CD8-positive, alpha-beta memory T cell (primary cell): ENCODE measurements around the gene DVL1. TPM values are rescaled to one million over a fixed set of nuclear protein-coding genes. Genes with fewer than 3 reads are reported as not detected.

Experiments used
- CTCF ChIA-PET: fragments of 350-600 bp; sonication (Branson Sonifier 250); formaldehyde crosslinking; loops from one replicate; lab custom pipeline; 2021; ENCODE audit warnings: antibody characterized with exemption; lab: Charles Lee
- POLR2A ChIA-PET: fragments of 350-600 bp; sonication (Branson Sonifier 250); formaldehyde crosslinking; loops from one replicate; lab custom pipeline; 2021; ENCODE audit warnings: antibody characterized with exemption; lab: Charles Lee
- DNase-seq, 5 donors: peaks; one replicate each; pipeline versions ENCODE4 v3.0.0 to v3.0.0-alpha.2; 2020 to 2022; ENCODE audit warnings: mixed read lengths in 1 of 5
- H3K27ac ChIP-seq: one replicate; pipeline ENCODE4 v1.7.0; 2013; ENCODE audit warnings: low read depth, mild to moderate bottlenecking, low read length, moderate library complexity
- H3K27me3 ChIP-seq: 2 replicates; pipeline ENCODE4 v1.7.0; 2013; ENCODE audit warnings: low read length, mild to moderate bottlenecking; ENCODE audit not compliant: insufficient read depth, poor library complexity, severe bottlenecking
- H3K36me3 ChIP-seq: 2 replicates; pipeline ENCODE4 v1.7.0; 2013; ENCODE audit warnings: mild to moderate bottlenecking, low read length, moderate library complexity; ENCODE audit not compliant: insufficient read depth
- H3K4me1 ChIP-seq: 2 replicates; pipeline ENCODE4 v1.7.0; 2013; ENCODE audit warnings: mild to moderate bottlenecking, low read length, moderate library complexity; ENCODE audit not compliant: insufficient read depth
- H3K4me3 ChIP-seq: 2 replicates; pipeline ENCODE4 v1.7.0; 2013; ENCODE audit warnings: mild to moderate bottlenecking, low read length
- H3K9me3 ChIP-seq: 2 replicates; pipeline ENCODE4 v1.7.0; 2013; ENCODE audit warnings: mild to moderate bottlenecking, low read length
- H3K27ac Mint-ChIP-seq, 8 donors: one replicate each; pipeline ENCODE4 v1.8.0; 2020 to 2021; ENCODE audit warnings: mixed read lengths in 8 of 8, mild to moderate bottlenecking in 6 of 8, inconsistent platforms in 3 of 8, moderate library complexity in 3 of 8
- H3K27me3 Mint-ChIP-seq, 2 donors: one replicate each; pipeline ENCODE4 v1.8.0; 2020 to 2021; ENCODE audit warnings: mixed read lengths in 2 of 2, mild to moderate bottlenecking in 1 of 2, moderate library complexity in 1 of 2
- H3K36me3 Mint-ChIP-seq, 3 donors: one replicate each; pipeline ENCODE4 v1.8.0; 2020 to 2021; ENCODE audit warnings: mixed read lengths in 3 of 3, inconsistent platforms in 1 of 3, mild to moderate bottlenecking in 1 of 3
- H3K4me1 Mint-ChIP-seq, 3 donors: one replicate each; pipeline ENCODE4 v1.8.0; 2020 to 2021; ENCODE audit warnings: mixed read lengths in 3 of 3, inconsistent platforms in 1 of 3, mild to moderate bottlenecking in 1 of 3
- H3K4me3 Mint-ChIP-seq, 7 donors: one replicate each; pipeline ENCODE4 v1.8.0; 2020 to 2021; ENCODE audit warnings: mixed read lengths in 7 of 7, mild to moderate bottlenecking in 6 of 7, moderate library complexity in 4 of 7, inconsistent platforms in 2 of 7
- H3K9me3 Mint-ChIP-seq, 5 donors: one replicate each; pipeline ENCODE4 v1.8.0; 2020 to 2022; ENCODE audit warnings: mixed read lengths in 5 of 5, mild to moderate bottlenecking in 3 of 5, moderate library complexity in 2 of 5, inconsistent platforms in 1 of 5
- polyA plus RNA-seq: library from polyadenylated mRNA; unstranded; fragments of 300-500 nt; fragmentation: Illumina TruSeq; gene quantifications from one replicate; pipeline ENCODE4 v1.2.3, GENCODE V29; 2021
- total RNA-seq, 2 experiments: library from RNA; stranded (reverse); gene quantifications; one replicate each; pipeline ENCODE4 v1.2.3, GENCODE V29; 2021

Gene DVL1
- total and polyA plus RNA-seq, 3 experiments from 2014 or later = 1.6 to 41.1 (median 39.7) TPM

DNA sequence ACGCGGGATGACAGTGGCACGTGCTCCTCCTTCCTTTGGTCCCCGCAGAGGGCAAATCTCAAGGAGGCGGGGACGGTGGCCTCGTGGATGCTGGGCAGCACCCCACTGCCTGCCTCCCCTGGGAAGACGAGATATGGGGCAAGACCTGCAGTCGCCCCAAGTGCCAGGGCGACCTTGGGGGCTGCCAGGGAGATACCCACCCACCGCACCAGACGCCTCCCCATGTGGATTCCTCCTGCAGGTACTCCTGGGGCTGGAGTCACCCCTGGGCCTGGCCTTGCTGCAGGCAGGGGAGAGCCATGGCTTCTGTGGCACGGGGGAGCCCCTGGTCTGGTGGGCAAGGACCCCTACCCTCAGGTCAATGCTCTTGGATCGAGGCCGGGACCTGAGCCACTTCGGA is 31.6 kb upstream of the DVL1 start:
- Mint-ChIP-seq H3K9me3 (no peaks in the 10 kb centered on the region), H3K4me3 (no peak overlapping the region), H3K36me3 (peaks cover 0 to 3% (median 0%) of the 10 kb centered on the region in 3 donors), H3K27me3 (no peaks in the 10 kb centered on the region), H3K27ac (no peak overlapping the region), H3K4me1 (peaks cover 0 to 3% (median 3%) of the 10 kb centered on the region in 3 donors)
- H3K36me3 ChIP-seq = peaks cover 3% of the 10 kb centered on the region
- no peaks in the 10 kb centered on the region for H3K27me3 ChIP-seq
- no peak overlapping the region for H3K27ac ChIP-seq
- H3K4me3 ChIP-seq = no peak overlapping the region
- POLR2A ChIA-PET = no interaction called here
- DNase-seq = no peak
- H3K4me1 ChIP-seq = peaks cover 4% of the 10 kb centered on the region
- no peaks in the 10 kb centered on the region for H3K9me3 ChIP-seq
- CTCF ChIA-PET = interaction anchor here (1.1 to 1.2 kb wide), 2 partner anchors 9 to 19 kb away, joined by 3 read pairs; no protein-coding TSS in a partner anchor

DNA sequence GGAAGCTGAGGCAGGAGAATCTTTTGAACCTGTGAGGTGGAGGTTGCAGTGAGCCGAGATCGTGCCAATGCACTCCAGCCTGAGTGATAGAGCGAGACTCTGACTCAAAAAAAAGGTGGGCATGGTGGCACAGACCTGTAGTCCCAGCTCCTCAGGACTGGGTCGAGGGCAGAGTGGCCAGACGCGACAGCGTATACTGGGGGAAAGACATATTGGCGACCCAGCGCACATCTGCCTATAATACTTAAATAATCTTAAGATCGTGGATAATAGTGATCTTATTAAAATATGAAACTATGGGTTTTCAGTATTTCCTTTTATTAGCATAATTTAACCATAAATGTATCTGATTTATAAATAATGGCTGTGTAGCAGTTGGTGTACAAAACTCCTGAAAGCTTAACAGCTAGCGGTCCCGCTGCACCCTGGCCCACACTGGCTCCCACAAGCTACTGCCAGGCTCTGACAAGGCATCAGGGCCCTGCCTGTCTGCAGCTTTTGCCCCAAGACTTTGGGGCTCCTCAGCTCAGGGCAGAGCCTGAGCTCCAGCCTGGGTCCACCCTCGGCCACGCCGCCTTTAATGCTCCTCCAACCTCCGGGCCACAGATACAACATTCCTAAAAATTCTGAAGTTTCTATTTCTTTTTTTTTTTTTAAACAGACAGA is 28.5 kb upstream of the DVL1 start:
- no peaks in the 10 kb centered on the region for H3K27me3 Mint-ChIP-seq
- Histone ChIP-seq H3K27me3 (no peaks in the 10 kb centered on the region), H3K4me3 (no peak overlapping the region), H3K36me3 (no peaks in the 10 kb centered on the region), H3K4me1 (peaks cover 16% of the 10 kb centered on the region), H3K9me3 (no peaks in the 10 kb centered on the region), H3K27ac (no peak overlapping the region)
- peaks cover 0 to 15% (median 0%) of the 10 kb centered on the region in 3 donors for H3K36me3 Mint-ChIP-seq
- peak overlapping the region in 1 of 8 donors; percentile 32 for H3K27ac Mint-ChIP-seq
- peak overlapping the region in 2 of 7 donors; percentile 11 to 61 for H3K4me3 Mint-ChIP-seq
- peaks cover 11 to 22% (median 14%) of the 10 kb centered on the region in 3 donors for H3K4me1 Mint-ChIP-seq
- no peak for DNase-seq
- POLR2A ChIA-PET = no interaction called here
- H3K9me3 Mint-ChIP-seq = no peaks in the 10 kb centered on the region
- CTCF ChIA-PET = interaction anchor here (0.7 kb wide), 1 partner anchor 22 kb away, joined by 3 read pairs; no protein-coding TSS in a partner anchor

DNA sequence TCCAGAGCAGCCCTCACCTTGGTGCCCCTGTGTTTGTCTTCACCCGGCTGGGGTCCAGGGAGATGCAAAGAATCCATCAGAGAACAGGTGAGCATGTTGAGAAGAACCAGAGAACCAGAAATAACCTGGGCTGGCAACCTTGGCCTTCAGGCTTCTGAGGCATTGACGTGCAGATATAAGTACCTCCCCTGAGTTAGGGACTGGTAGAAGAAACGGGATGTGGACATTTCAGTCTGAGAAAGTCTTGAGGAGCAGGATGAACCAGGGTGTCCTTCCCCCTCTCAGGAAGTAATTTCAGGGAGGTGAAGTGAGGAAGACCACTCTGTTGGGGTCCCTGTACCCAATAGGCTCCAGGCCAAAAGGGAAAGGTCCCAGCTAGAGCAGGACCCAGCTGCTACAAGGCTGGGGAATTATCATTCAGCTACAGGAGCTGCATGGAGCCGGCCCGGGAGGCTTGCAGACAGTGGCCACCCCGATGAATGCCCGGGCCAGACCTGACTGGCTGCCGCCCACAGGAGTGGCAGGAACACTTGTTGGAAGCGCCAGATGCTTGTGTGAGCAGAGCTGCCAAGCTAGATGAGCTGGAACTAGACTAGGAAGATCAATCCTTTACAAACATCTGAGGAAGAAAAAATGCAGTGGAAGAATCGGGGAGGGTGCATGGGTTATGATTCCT is 27.5 kb upstream of the DVL1 start:
- no peaks in the 10 kb centered on the region for H3K27me3 Mint-ChIP-seq
- no peak overlapping the region for H3K4me3 ChIP-seq
- ChIA-PET POLR2A (interaction anchor here (2.9 kb wide), 2 partner anchors 23 to 30 kb away, joined by 16 to 48 read pairs; partner anchors contain the start of genes CCNL2 and MRPL20), CTCF (no interaction called here)
- peaks cover 0 to 15% (median 0%) of the 10 kb centered on the region in 3 donors for H3K36me3 Mint-ChIP-seq
- peak overlapping the region; percentile 7 to 65 (median 45) for H3K4me3 Mint-ChIP-seq
- peak overlapping the region; percentile 29 to 98 (median 72) for H3K27ac Mint-ChIP-seq
- H3K9me3 Mint-ChIP-seq = no peaks in the 10 kb centered on the region
- no peak for DNase-seq
- no peaks in the 10 kb centered on the region for H3K27me3 ChIP-seq
- H3K4me1 ChIP-seq = peaks cover 24% of the 10 kb centered on the region
- no peaks in the 10 kb centered on the region for H3K9me3 ChIP-seq
- peaks cover 15 to 30% (median 16%) of the 10 kb centered on the region in 3 donors for H3K4me1 Mint-ChIP-seq
- no peaks in the 10 kb centered on the region for H3K36me3 ChIP-seq
- peak overlapping the region; percentile 91 for H3K27ac ChIP-seq

DNA sequence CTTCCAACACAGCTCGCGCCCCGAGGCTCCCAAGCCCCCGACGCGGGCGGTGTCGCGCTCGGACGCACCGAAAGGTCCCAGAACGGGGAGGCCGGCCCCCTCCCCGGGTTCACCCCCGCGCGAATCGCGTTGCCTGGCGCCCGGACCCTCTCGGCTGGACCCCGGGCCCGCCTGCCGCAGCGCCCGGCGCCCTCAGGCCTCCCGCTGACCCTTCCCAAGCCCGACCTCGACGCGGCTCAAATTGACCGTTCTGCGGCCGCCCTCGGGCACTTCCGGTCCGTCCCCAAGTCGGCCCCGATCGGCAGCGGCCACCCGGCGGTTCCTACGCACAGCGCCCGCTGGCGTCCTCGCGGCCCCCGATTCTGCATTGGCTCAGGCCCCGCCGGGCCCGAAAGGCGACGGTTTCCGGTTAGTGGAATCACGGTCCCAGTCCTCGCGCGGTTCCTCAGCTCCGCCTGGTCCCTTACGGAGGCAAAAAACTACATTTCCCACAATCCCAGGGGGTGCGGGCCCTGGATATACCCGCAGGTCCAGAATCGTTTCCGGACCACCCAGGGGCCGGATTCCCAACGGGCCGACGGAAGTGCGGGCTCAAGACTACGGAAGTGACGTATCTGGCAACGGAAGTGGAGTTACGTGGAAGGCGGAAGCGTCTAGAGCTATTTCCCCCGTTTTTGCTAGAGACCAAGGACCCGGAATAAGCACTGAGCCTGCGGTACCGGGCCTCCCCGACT is 25.9 kb upstream of the DVL1 start, which contains the start of gene AURKAIP1:
Gene AURKAIP1 (minus strand): TSS at position 279 of the 734 bp plus-strand sequence. CDS start 451 bp downstream, outside the sequence.
- Mint-ChIP-seq H3K27ac (peak within 1 kb of the TSS; percentile 92 to 98 (median 96)), H3K9me3 (no peaks in the 10 kb centered on the region), H3K27me3 (no peaks in the 10 kb centered on the region), H3K4me1 (peaks cover 15 to 46% (median 18%) of the 10 kb centered on the region in 3 donors), H3K4me3 (peak within 1 kb of the TSS; percentile 88 to 96 (median 91)), H3K36me3 (peaks cover 0 to 15% (median 0%) of the 10 kb centered on the region in 3 donors)
- Histone ChIP-seq H3K4me3 (peak within 1 kb of the TSS; percentile 82), H3K4me1 (peaks cover 37% of the 10 kb centered on the region), H3K27me3 (no peaks in the 10 kb centered on the region), H3K36me3 (no peaks in the 10 kb centered on the region), H3K9me3 (no peaks in the 10 kb centered on the region), H3K27ac (peak within 1 kb of the TSS; percentile 91)
- CTCF ChIA-PET = interaction anchor here (0.7 to 6.5 kb wide), 9 partner anchors 13 to 357 kb away, joined by 3 to 57 read pairs (median 4); partner anchors contain the start of gene CCNL2
- POLR2A ChIA-PET = interaction anchor here (0.6 to 2.9 kb wide), 10 partner anchors 16 to 517 kb away, joined by 3 to 48 read pairs (median 5); partner anchors contain the start of genes C1orf159, CCNL2, GNB1 and MIB2
- DNase-seq = peak; percentile 90 to 98 (median 97)

DNA sequence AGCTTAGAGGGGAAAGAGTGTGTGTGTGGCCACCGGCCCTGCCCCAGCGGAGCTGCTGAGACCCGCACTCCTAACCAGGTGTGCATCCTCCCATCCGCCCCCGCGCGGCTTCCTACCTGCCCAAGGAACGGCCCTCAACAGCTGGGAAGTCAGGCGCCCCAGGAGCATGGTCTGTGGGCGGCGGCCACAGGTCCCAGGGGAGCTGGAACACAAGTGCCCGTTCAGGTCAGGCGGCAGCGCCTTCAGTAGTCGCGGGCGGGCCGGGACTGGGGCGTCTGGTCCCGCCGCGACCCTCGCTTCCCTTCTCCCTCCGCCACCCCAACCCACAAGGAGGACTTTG is 25.3 kb upstream of the DVL1 start:
- peak overlapping the region; percentile 76 to 96 (median 90) for H3K4me3 Mint-ChIP-seq
- H3K27me3 ChIP-seq = no peaks in the 10 kb centered on the region
- H3K9me3 Mint-ChIP-seq = no peaks in the 10 kb centered on the region
- H3K27ac ChIP-seq = peak overlapping the region; percentile 91
- H3K9me3 ChIP-seq = no peaks in the 10 kb centered on the region
- H3K27me3 Mint-ChIP-seq = no peaks in the 10 kb centered on the region
- POLR2A ChIA-PET = interaction anchor here (1.2 to 2.9 kb wide), 6 partner anchors 25 to 258 kb away, joined by 4 to 48 read pairs (median 9); partner anchors contain the start of genes C1orf159, CCNL2, MIB2 and MRPL20
- peaks cover 0 to 15% (median 0%) of the 10 kb centered on the region in 3 donors for H3K36me3 Mint-ChIP-seq
- H3K27ac Mint-ChIP-seq = peak overlapping the region in 7 of 8 donors; percentile 68 to 98 (median 75)
- H3K4me1 Mint-ChIP-seq = peaks cover 15 to 47% (median 20%) of the 10 kb centered on the region in 3 donors
- peaks cover 37% of the 10 kb centered on the region for H3K4me1 ChIP-seq
- no peaks in the 10 kb centered on the region for H3K36me3 ChIP-seq
- no peak for DNase-seq
- peak overlapping the region; percentile 82 for H3K4me3 ChIP-seq
- CTCF ChIA-PET = interaction anchor here (0.7 to 6.5 kb wide), 6 partner anchors 25 to 356 kb away, joined by 3 to 57 read pairs (median 4); partner anchors contain the start of gene CCNL2

DNA sequence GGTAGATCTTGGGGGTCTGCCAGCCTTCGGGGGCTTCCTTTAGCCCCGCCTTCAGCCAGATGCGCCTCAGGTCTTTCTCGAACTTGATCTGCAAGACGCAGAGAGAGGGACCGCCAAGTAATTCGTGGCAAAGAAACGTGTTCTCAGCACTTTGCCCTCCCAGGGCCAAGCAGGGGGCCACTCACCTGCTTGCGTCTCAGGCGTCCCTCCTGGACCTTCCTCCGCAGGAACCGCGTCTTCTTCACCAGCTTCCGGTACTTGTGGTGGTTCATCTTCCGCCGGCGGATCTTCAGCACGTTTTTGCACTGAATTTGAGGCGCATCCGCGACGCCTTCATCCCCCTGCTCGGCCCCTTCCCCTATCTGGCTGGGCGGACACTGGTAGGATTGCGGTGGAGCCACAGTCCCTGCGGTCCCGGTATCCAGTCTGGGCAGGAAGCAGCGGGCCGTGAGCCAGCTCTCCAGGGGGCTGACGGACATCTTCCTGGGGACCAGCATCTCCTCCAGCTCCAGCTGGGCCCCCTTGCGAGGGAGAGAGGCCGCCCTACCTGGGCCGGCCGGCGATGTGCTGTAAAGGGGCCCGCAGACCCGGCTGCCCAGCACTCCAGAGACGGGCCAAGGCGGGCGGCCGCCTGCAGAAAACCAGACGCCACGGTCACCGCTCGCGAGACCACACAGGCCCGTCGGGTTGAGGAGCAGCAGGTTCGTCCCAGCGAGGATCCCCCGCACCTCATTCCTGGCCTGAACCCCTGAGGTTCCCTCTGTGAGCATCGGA is 24.8 kb upstream of the DVL1 start:
- Histone ChIP-seq H3K36me3 (no peaks in the 10 kb centered on the region), H3K4me1 (peaks cover 37% of the 10 kb centered on the region), H3K27ac (peak overlapping the region; percentile 91), H3K4me3 (peak overlapping the region; percentile 82), H3K27me3 (no peaks in the 10 kb centered on the region), H3K9me3 (no peaks in the 10 kb centered on the region)
- H3K4me1 Mint-ChIP-seq = peaks cover 15 to 47% (median 20%) of the 10 kb centered on the region in 3 donors
- peak overlapping the region; percentile 58 to 98 (median 74) for H3K27ac Mint-ChIP-seq
- H3K4me3 Mint-ChIP-seq = peak overlapping the region; percentile 76 to 96 (median 90)
- H3K36me3 Mint-ChIP-seq = peaks cover 0 to 15% (median 0%) of the 10 kb centered on the region in 3 donors
- DNase-seq = no peak
- no peaks in the 10 kb centered on the region for H3K27me3 Mint-ChIP-seq
- ChIA-PET POLR2A (interaction anchor here (0.9 to 2.9 kb wide), 4 partner anchors 20 to 240 kb away, joined by 3 to 48 read pairs (median 12); partner anchors contain the start of genes CCNL2, MIB2 and MRPL20), CTCF (interaction anchor here (1.4 to 6.5 kb wide), 5 partner anchors 26 to 252 kb away, joined by 4 to 57 read pairs (median 5); partner anchors contain the start of genes CCNL2 and MRPL20)
- H3K9me3 Mint-ChIP-seq = no peaks in the 10 kb centered on the region
